ENCODE results near the gene PSEN1.

Gene PSEN1

DNA sequence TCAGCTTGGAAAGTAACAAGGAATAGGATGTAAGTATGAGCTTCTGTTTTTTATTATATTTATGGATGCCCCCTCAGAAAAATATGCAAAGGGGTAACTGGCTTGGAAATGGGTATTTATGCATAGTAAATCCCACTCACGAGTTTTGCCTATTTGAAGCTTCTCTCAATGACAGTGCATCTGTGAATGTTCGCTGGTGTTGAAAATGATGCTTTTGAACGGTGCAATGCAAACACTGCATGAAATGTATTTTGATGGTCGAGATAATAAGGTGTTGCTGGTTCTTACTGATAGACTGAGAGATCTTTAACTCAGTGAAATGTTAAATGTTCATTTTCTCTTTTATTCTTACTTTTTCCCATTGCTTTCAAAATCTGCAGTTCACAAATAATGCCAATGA lies 36.0 kb upstream of the PSEN1 start:
- no peaks in the 10 kb centered on the region for H3K27me3 ChIP-seq (ENCODE audit: control insufficient read depth, low read length)
- no peaks in the 10 kb centered on the region for H4K20me1 ChIP-seq (ENCODE audit: control insufficient read depth, insufficient read depth, low read depth, low read length)
- H3K4me1 ChIP-seq (ENCODE audit: control insufficient read depth, low read length), result no peaks in the 10 kb centered on the region
- H3K4me3 ChIP-seq (ENCODE audit: low read length), result no peak overlapping the region
- H3K9me2 ChIP-seq (replicated peaks; ENCODE audit: control insufficient read depth, low read length), result no peaks in the 10 kb centered on the region
- H3K36me3 ChIP-seq (ENCODE audit: control insufficient read depth, low read length), result peaks cover 88% of the 10 kb centered on the region
- no peak overlapping the region for H3K4me2 ChIP-seq (ENCODE audit: low read length)
- peaks cover 10% of the 10 kb centered on the region for H3F3A ChIP-seq (ENCODE audit: control insufficient read depth, insufficient read depth)
- no peaks in the 10 kb centered on the region for H3K9me3 ChIP-seq (ENCODE audit: control insufficient read depth, insufficient read depth, low read length)
- TF ChIP-seq CTCF (IDR thresholded peaks at IDR 0.05; ENCODE audit: low read depth, low read length, poor library complexity, severe bottlenecking), result no peak
- no peak for TF ChIP-seq EZH2phosphoT487 (IDR thresholded peaks at IDR 0.05; ENCODE audit: borderline replicate concordance, low read length)
- H3K27ac ChIP-seq (ENCODE audit: low read depth, low read length), result no peak overlapping the region
- H3K79me2 ChIP-seq (ENCODE audit: control insufficient read depth, low read length), result peaks cover 17% of the 10 kb centered on the region

- Histone ChIP-seq H3K9me3 (ENCODE audit: control insufficient read depth, insufficient read depth, low read length) (no peaks in the 10 kb centered on the region), H3K9me2 (replicated peaks; ENCODE audit: control insufficient read depth, low read length) (no peaks in the 10 kb centered on the region), H3F3A (ENCODE audit: control insufficient read depth, insufficient read depth) (peaks cover 13% of the 10 kb centered on the region), H3K4me3 (ENCODE audit: low read length) (no peak overlapping the region), H3K79me2 (ENCODE audit: control insufficient read depth, low read length) (no peaks in the 10 kb centered on the region), H3K27me3 (ENCODE audit: control insufficient read depth, low read length) (no peaks in the 10 kb centered on the region), H3K4me2 (ENCODE audit: low read length) (no peak overlapping the region), H3K4me1 (ENCODE audit: control insufficient read depth, low read length) (no peaks in the 10 kb centered on the region), H3K36me3 (ENCODE audit: control insufficient read depth, low read length) (peaks cover 87% of the 10 kb centered on the region), H4K20me1 (ENCODE audit: control insufficient read depth, insufficient read depth, low read depth, low read length) (no peaks in the 10 kb centered on the region), H3K27ac (ENCODE audit: low read depth, low read length) (no peak overlapping the region)
- TF ChIP-seq EZH2phosphoT487 (IDR thresholded peaks at IDR 0.05; ENCODE audit: borderline replicate concordance, low read length) (no peak), CTCF (IDR thresholded peaks at IDR 0.05; ENCODE audit: low read depth, low read length, poor library complexity, severe bottlenecking) (no peak)
Observed at GRCh38 chr14:73102806-73103497, 33.4 kb upstream of the PSEN1 start.

- Histone ChIP-seq H3K9me2 (replicated peaks; ENCODE audit: control insufficient read depth, low read length) (no peaks in the 10 kb centered on the region), H4K20me1 (ENCODE audit: control insufficient read depth, insufficient read depth, low read depth, low read length) (no peaks in the 10 kb centered on the region), H3K36me3 (ENCODE audit: control insufficient read depth, low read length) (peaks cover 85% of the 10 kb centered on the region), H3F3A (ENCODE audit: control insufficient read depth, insufficient read depth) (peaks cover 10% of the 10 kb centered on the region), H3K4me1 (ENCODE audit: control insufficient read depth, low read length) (no peaks in the 10 kb centered on the region), H3K4me2 (ENCODE audit: low read length) (no peak overlapping the region), H3K27ac (ENCODE audit: low read depth, low read length) (no peak overlapping the region), H3K4me3 (ENCODE audit: low read length) (no peak overlapping the region), H3K9me3 (ENCODE audit: control insufficient read depth, insufficient read depth, low read length) (no peaks in the 10 kb centered on the region), H3K79me2 (ENCODE audit: control insufficient read depth, low read length) (no peaks in the 10 kb centered on the region; the same call in 1 of the 2 replicates), H3K27me3 (ENCODE audit: control insufficient read depth, low read length) (no peaks in the 10 kb centered on the region)
- TF ChIP-seq EZH2phosphoT487 (IDR thresholded peaks at IDR 0.05; ENCODE audit: borderline replicate concordance, low read length) (no peak), CTCF (IDR thresholded peaks at IDR 0.05; ENCODE audit: low read depth, low read length, poor library complexity, severe bottlenecking) (no peak)
Observed at GRCh38 chr14:73105050-73105449, 31.3 kb upstream of the PSEN1 start.
